Tibial artery (tissue), 4 donors: Measurements from ENCODE around the gene SCN2B.

ENCODE experiments used
- DNase-seq, 2 donors: peaks; one replicate each; pipeline ENCODE4 v3.0.0-alpha.2; 2019
- H3K27ac ChIP-seq, 2 donors: fragments of 200-600 bp; sonication (generic) in 1 of 2; 1 replicate in 1 of 2; 2 replicates in 1 of 2; pipeline ENCODE4 v1.5.1; 2018 to 2019; ENCODE audit warnings: mild to moderate bottlenecking in 1 of 2
- H3K27me3 ChIP-seq, 2 donors: fragments of 200-600 bp; sonication (generic) in 1 of 2; one replicate each; pipeline versions ENCODE4 v1.5.1 to v1.6.0; 2016 to 2019
- H3K36me3 ChIP-seq, 3 donors: fragments of 200-600 bp; sonication (generic) in 2 of 3; one replicate each; pipeline ENCODE4 v1.5.1; 2016 to 2019; ENCODE audit warnings: mild to moderate bottlenecking in 2 of 3
- H3K4me1 ChIP-seq, 4 donors: fragments of 200-600 bp; sonication (generic) in 2 of 4; 1 replicate in 3 of 4; 2 replicates in 1 of 4; pipeline ENCODE4 v1.5.1; 2016 to 2019
- H3K4me3 ChIP-seq, 2 donors: fragments of 200-600 bp; sonication (generic) in 1 of 2; 1 replicate in 1 of 2; 2 replicates in 1 of 2; pipeline ENCODE4 v1.5.1; 2018 to 2019; ENCODE audit warnings: mild to moderate bottlenecking in 2 of 2
- H3K9me3 ChIP-seq, 3 donors: fragments of 200-600 bp; sonication (generic) in 1 of 3; one replicate each; pipeline ENCODE4 v1.5.1; 2016 to 2019
- CTCF ChIP-seq, 2 experiments: fragments of 200-600 bp in 1 of 2; fragments of 450-650 bp in 1 of 2; IDR thresholded peaks; one replicate each; pipeline ENCODE4 v1.5.1; 2017 to 2019; ENCODE audit warnings: antibody characterized with exemption in 2 of 2, mild to moderate bottlenecking in 1 of 2, moderate library complexity in 1 of 2
- intact Hi-C: fragments of 100-400 bp; cut with DNase I; formaldehyde crosslinking; loops from one replicate; pipeline ENCODE4 v1.15.0; 2023; ENCODE audit warnings: low total_unique reads

The SCN2B gene

GRCh38 chr11:118221419-118221818 lies 45.0 kb upstream of the SCN2B start:
- Histone ChIP-seq H3K27me3 (peaks cover 0 to 8% of the 10 kb centered on the region in 2 donors), H3K4me1 (no peaks in the 10 kb centered on the region), H3K27ac (no peak overlapping the region), H3K4me3 (no peak overlapping the region), H3K9me3 (no peaks in the 10 kb centered on the region), H3K36me3 (no peaks in the 10 kb centered on the region)
- intact Hi-C loops = no loop called here
- TF ChIP-seq CTCF (IDR thresholded peaks at IDR 0.05) = no peak
- no peak for DNase-seq

GRCh38 chr11:118219732-118220131 lies 43.3 kb upstream of the SCN2B start:
- no peak for DNase-seq
- H3K27me3 ChIP-seq = peaks cover 0 to 14% of the 10 kb centered on the region in 2 donors
- no peak overlapping the region for H3K4me3 ChIP-seq
- TF ChIP-seq CTCF (IDR thresholded peaks at IDR 0.05) = no peak
- H3K36me3 ChIP-seq = no peaks in the 10 kb centered on the region
- no peak overlapping the region for H3K27ac ChIP-seq
- H3K4me1 ChIP-seq = no peaks in the 10 kb centered on the region
- intact Hi-C loops = no loop called here
- H3K9me3 ChIP-seq = no peaks in the 10 kb centered on the region

- Histone ChIP-seq H3K4me3 (no peak overlapping the region), H3K4me1 (no peaks in the 10 kb centered on the region)
- intact Hi-C loops = no loop called here
Observed at GRCh38 chr11:118219244-118219643, 42.8 kb upstream of the SCN2B start.

GRCh38 chr11:118217575-118217974 lies 41.1 kb upstream of the SCN2B start:
- intact Hi-C loops = no loop called here
- Histone ChIP-seq H3K27me3 (peaks cover 0 to 15% of the 10 kb centered on the region in 2 donors), H3K27ac (no peak overlapping the region), H3K4me3 (no peak overlapping the region), H3K9me3 (no peaks in the 10 kb centered on the region), H3K4me1 (no peaks in the 10 kb centered on the region), H3K36me3 (no peaks in the 10 kb centered on the region)
- TF ChIP-seq CTCF (IDR thresholded peaks at IDR 0.05) = no peak
- DNase-seq = no peak

More at GRCh38 chr11:118219244-118219643, 42.8 kb upstream of the SCN2B start:
- peaks cover 0 to 14% of the 10 kb centered on the region in 2 donors for H3K27me3 ChIP-seq
- H3K9me3 ChIP-seq = no peaks in the 10 kb centered on the region
- no peaks in the 10 kb centered on the region for H3K36me3 ChIP-seq
- TF ChIP-seq CTCF (IDR thresholded peaks at IDR 0.05) = no peak
- no peak for DNase-seq
- H3K27ac ChIP-seq = no peak overlapping the region

- DNase-seq = no peak
- Histone ChIP-seq H3K27ac (no peak overlapping the region), H3K9me3 (no peaks in the 10 kb centered on the region), H3K4me3 (no peak overlapping the region), H3K36me3 (no peaks in the 10 kb centered on the region), H3K27me3 (peaks cover 0 to 14% of the 10 kb centered on the region in 2 donors), H3K4me1 (no peaks in the 10 kb centered on the region)
- no peak for TF ChIP-seq CTCF (IDR thresholded peaks at IDR 0.05)
- intact Hi-C loops = no loop called here
Observed at GRCh38 chr11:118216621-118217481, 40.4 kb upstream of the SCN2B start.
